ENCODE results near the gene CAMTA1. TPM values are rescaled to one million over a fixed set of nuclear protein-coding genes. Genes with fewer than 3 reads are reported as not detected.

Gene CAMTA1
- total RNA-seq, 1 donor from 2014 or later: 69.9 TPM

DNA sequence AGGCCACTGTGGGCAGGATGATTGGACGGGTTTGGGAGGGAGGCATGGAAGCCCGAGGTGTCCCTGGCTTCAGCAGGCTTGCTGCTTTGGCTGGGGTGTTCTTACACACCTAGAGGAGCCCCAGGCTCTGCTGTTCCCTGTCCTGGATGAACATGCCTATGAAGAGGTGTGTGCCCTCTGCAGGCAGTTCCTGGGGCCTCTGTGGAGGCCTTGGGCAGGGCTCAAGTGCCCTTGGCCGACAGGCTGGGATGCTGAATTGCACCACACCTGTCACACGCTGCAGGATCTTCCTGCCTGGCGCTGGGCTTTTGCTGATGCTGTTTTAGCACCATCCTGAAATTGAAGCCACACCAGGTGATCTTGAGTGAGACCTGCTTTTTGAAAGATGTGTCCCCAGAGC lies 570.8 kb downstream of the CAMTA1 start:
- Mint-ChIP-seq H3K27ac (no peak overlapping the region), H3K27me3 (no peaks in the 10 kb centered on the region), H3K4me1 (no peaks in the 10 kb centered on the region), H3K9me3 (no peaks in the 10 kb centered on the region), H3K36me3 (ENCODE audit: low read depth) (no peaks in the 10 kb centered on the region), H3K4me3 (no peak overlapping the region)
- no peak for DNase-seq
- intact Hi-C loops (cut with micrococcal nuclease): no loop called here

DNA sequence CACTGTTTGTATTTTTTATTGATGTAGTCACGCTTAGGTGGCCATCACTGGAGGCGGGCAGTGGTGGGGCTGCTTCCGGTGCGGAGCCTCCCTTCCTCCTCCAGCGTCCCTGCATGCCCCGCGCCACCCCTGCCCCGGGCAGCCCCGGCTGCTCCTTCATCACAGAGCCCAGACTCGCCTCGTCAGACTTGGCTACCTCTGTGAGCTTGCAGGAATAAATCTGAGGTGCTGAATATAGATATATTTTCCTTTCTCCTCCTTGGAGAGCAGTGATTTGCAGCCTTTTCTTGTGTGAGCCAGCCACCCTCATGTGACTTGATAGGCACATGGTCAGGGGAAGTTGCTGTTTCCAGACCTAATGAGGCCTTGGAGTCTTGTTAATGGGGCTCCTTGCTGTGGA lies 573.2 kb downstream of the CAMTA1 start:
- no peaks in the 10 kb centered on the region for H3K4me1 Mint-ChIP-seq
- H3K27me3 Mint-ChIP-seq: no peaks in the 10 kb centered on the region
- intact Hi-C loops (cut with micrococcal nuclease): no loop called here
- no peak overlapping the region for H3K27ac Mint-ChIP-seq
- H3K4me3 Mint-ChIP-seq: no peak overlapping the region
- no peaks in the 10 kb centered on the region for H3K9me3 Mint-ChIP-seq
- H3K36me3 Mint-ChIP-seq (ENCODE audit: low read depth): no peaks in the 10 kb centered on the region
- no peak for DNase-seq

DNA sequence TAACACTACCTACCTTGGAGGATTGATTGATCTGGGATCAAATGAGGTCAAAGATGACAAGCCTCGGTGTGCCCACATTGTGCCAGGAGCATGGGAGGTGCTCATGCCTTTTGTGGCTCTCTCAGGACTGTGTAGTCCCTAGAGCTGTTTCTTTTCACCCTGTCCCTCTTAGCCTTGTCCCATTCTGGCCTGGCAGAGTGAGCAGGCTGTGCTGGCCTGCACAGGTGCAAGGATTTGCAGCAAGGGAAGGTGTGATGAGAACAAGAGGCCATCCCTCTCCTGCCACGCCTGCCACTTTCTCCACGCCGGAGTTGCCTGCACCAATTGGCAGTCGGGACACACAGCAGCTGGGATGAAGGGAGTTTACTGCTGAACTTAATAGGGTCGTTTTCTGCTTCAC lies 575.3 kb downstream of the CAMTA1 start:
- DNase-seq: no peak
- no peaks in the 10 kb centered on the region for H3K27me3 Mint-ChIP-seq
- no peak overlapping the region for H3K27ac Mint-ChIP-seq
- H3K9me3 Mint-ChIP-seq: no peaks in the 10 kb centered on the region
- no peaks in the 10 kb centered on the region for H3K36me3 Mint-ChIP-seq (ENCODE audit: low read depth)
- H3K4me1 Mint-ChIP-seq: no peaks in the 10 kb centered on the region
- no peak overlapping the region for H3K4me3 Mint-ChIP-seq
- intact Hi-C loops (cut with micrococcal nuclease): no loop called here

DNA sequence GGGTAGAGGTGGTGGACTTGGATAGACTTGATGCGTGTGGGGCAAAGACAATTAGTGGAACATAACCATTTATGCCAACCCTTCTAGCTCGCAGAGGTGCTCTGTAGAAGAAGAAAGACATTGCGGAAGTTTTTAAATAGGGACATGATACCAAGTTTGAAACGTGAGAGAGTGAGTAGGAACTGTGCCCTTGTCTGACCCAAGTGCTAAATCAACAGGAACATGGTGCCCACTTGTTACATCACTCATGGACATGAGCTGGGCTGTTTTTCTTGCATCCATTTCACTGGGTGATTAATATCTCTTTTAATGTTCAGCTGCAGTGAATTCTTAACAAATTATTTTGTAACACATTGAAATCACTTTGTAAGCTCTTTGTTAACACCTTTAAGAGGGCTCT lies 577.7 kb downstream of the CAMTA1 start:
- intact Hi-C loops (cut with micrococcal nuclease): no loop called here
- Mint-ChIP-seq H3K36me3 (ENCODE audit: low read depth) (no peaks in the 10 kb centered on the region), H3K27me3 (no peaks in the 10 kb centered on the region), H3K9me3 (no peaks in the 10 kb centered on the region), H3K27ac (no peak overlapping the region), H3K4me1 (no peaks in the 10 kb centered on the region), H3K4me3 (no peak overlapping the region)
- no peak for DNase-seq

DNA sequence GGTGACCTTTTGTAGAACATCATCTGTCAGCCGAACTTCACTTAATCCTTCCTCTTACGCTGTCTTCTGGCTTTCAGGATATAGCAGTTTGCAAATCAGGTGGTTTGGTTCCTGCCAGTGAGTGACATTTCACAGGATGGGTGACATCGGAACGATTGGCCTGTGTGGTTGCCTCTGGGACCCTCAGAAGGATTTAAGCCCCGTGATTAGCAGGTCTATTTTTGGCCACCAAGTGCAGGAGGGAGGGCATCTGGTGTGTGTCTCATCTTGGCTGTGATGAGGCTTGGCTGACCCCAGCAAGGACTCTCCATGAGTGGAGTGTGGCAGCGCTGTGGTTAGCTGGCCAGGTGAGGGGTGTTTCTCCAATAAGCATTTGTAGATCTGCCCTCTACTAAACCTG lies 578.2 kb downstream of the CAMTA1 start:
- H3K4me3 Mint-ChIP-seq: no peak overlapping the region
- H3K9me3 Mint-ChIP-seq: no peaks in the 10 kb centered on the region
- no peak overlapping the region for H3K27ac Mint-ChIP-seq
- intact Hi-C loops (cut with micrococcal nuclease): no loop called here
- no peaks in the 10 kb centered on the region for H3K36me3 Mint-ChIP-seq (ENCODE audit: low read depth)
- no peaks in the 10 kb centered on the region for H3K27me3 Mint-ChIP-seq
- no peaks in the 10 kb centered on the region for H3K4me1 Mint-ChIP-seq
- DNase-seq: no peak

DNA sequence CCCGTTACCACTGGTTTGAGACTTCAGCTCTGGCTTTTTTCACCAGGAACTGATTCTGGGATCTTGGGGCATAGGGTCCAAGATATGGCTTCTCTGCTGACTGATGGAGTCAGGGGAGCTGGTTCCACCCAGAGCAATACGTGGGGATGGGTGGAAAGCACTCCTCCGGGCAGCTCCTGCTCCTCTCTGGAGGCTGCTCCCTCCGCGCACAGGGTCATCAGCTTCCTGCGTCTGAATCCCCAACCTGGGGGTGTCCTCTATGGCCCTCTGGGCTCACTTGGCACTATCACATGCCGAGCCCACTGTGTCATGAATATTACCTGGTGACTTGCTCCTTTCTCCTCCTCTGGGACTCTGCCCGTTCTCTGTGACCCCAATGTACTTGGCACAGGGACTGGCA lies 580.5 kb downstream of the CAMTA1 start:
- H3K27me3 Mint-ChIP-seq: no peaks in the 10 kb centered on the region
- DNase-seq: no peak
- no peaks in the 10 kb centered on the region for H3K4me1 Mint-ChIP-seq
- no peak overlapping the region for H3K27ac Mint-ChIP-seq
- intact Hi-C loops (cut with micrococcal nuclease): no loop called here
- no peaks in the 10 kb centered on the region for H3K9me3 Mint-ChIP-seq
- no peak overlapping the region for H3K4me3 Mint-ChIP-seq
- no peaks in the 10 kb centered on the region for H3K36me3 Mint-ChIP-seq (ENCODE audit: low read depth)

DNA sequence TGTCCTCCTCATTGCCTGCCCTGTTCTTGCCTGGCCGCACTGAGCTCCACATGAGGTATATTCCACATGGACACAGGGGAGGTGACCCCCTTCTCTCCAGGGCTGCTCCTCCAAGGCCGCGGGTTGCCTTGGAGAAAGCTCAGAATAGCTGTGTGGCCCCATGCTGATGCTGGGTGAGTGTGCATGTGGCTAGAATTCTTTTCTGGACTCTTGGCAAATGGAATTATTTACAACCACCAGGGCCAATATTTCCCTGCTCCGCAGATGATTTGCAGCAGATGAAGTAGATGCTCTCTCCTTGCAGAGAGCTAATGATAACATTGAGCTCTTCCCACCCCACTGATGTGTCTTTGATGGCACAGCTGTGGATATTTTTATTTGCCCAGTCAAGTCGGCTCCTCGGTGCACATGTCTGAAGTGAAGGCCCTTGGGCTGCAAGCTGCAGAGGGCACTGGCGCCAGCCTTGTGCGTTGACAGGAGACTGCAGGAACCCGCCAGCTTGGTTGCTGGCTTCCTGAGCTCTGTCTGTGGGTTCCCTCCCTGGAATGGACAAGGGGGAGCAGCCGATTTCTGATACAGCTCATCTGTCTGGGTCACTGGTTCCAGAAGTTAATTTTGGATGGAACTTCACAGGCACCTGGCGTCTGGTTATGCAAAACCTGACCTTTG lies 581.2 kb downstream of the CAMTA1 start:
- H3K4me3 Mint-ChIP-seq: no peak overlapping the region
- no peaks in the 10 kb centered on the region for H3K9me3 Mint-ChIP-seq
- H3K36me3 Mint-ChIP-seq (ENCODE audit: low read depth): no peaks in the 10 kb centered on the region
- intact Hi-C loops (cut with micrococcal nuclease): no loop called here
- no peaks in the 10 kb centered on the region for H3K27me3 Mint-ChIP-seq
- no peak overlapping the region for H3K27ac Mint-ChIP-seq
- H3K4me1 Mint-ChIP-seq: no peaks in the 10 kb centered on the region
- no peak for DNase-seq

DNA sequence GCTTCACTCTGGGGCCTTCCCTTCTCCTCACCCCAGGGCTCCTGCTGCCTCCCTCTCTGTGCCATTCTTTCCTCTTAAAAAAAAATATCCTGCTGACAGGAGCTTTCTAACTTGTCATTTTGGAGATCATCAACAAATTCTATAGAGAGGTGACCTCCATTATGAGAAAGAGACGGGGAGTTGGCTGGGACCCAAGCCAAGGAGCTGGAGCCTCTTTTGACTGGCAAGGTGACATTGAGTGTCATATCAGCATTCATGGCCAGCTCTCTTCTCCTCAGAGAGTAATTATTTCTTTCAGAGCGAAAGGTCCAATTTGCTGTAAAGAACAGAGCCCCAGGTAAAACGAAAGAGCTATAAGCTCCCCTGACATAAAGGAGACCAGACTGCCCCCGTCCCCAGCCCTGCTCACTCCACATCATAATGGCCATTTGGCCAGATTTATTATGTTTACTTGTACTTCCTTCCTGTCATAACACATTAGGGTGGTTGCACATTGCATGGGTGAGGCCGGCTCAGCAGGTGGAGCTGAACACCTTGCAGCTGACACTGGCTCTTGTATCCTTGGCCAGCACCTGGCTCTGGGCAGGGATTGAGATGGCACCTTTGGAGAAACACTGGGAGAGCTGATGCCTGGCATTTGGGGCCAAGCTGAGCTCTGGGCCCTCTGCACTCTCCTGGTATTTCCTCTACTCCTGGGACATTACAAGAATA lies 581.9 kb downstream of the CAMTA1 start:
- H3K27ac Mint-ChIP-seq: no peak overlapping the region
- H3K27me3 Mint-ChIP-seq: no peaks in the 10 kb centered on the region
- intact Hi-C loops (cut with micrococcal nuclease): no loop called here
- no peaks in the 10 kb centered on the region for H3K4me1 Mint-ChIP-seq
- no peaks in the 10 kb centered on the region for H3K9me3 Mint-ChIP-seq
- DNase-seq: no peak
- no peaks in the 10 kb centered on the region for H3K36me3 Mint-ChIP-seq (ENCODE audit: low read depth)
- H3K4me3 Mint-ChIP-seq: no peak overlapping the region

DNA sequence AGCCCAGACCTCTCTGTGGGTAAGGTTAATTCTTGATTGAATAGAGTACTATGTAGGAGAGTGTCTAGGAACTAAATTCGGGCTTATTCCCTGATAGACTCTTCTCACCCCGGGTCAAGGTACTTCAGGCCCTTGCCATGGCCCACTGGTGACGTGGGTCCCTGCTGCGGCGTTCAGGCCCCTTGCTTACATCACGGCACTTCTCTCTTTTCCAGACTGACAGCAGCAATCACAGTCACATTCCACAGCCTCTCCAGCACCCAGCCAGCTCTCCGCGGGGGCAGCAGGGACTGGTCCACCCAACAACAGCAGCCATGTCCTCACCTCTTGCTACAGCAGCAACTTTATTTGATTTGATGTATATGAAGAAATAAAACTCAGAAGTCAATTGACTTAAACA lies 584.6 kb downstream of the CAMTA1 start:
- H3K36me3 Mint-ChIP-seq (ENCODE audit: low read depth): no peaks in the 10 kb centered on the region
- no peaks in the 10 kb centered on the region for H3K27me3 Mint-ChIP-seq
- H3K4me1 Mint-ChIP-seq: no peaks in the 10 kb centered on the region
- no peaks in the 10 kb centered on the region for H3K9me3 Mint-ChIP-seq
- no peak overlapping the region for H3K4me3 Mint-ChIP-seq
- intact Hi-C loops (cut with micrococcal nuclease): no loop called here
- DNase-seq: no peak
- H3K27ac Mint-ChIP-seq: no peak overlapping the region

DNA sequence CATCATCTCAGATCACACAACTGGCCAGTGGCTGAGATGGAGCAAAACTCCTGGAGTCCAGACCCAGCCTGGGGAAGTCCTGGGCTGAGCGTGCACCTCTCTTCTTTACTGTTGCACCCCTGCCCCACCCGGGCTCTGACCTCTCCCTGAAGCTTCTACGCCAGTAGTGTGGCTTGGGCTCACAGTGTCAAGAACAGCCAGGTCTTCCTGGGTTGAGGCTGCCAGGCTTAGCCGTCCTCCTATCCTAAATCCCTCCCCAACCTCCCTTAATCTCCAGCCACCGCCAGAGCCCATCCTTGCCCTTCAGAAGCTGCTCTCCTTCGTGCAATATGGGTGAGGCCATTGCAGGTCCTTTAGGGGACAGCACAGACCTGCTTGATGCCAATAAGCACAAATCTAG lies 586.7 kb downstream of the CAMTA1 start:
- no peak for DNase-seq
- Mint-ChIP-seq H3K4me1 (no peaks in the 10 kb centered on the region), H3K9me3 (no peaks in the 10 kb centered on the region), H3K4me3 (no peak overlapping the region), H3K27ac (no peak overlapping the region), H3K27me3 (no peaks in the 10 kb centered on the region), H3K36me3 (ENCODE audit: low read depth) (no peaks in the 10 kb centered on the region)
- intact Hi-C loops (cut with micrococcal nuclease): no loop called here

DNA sequence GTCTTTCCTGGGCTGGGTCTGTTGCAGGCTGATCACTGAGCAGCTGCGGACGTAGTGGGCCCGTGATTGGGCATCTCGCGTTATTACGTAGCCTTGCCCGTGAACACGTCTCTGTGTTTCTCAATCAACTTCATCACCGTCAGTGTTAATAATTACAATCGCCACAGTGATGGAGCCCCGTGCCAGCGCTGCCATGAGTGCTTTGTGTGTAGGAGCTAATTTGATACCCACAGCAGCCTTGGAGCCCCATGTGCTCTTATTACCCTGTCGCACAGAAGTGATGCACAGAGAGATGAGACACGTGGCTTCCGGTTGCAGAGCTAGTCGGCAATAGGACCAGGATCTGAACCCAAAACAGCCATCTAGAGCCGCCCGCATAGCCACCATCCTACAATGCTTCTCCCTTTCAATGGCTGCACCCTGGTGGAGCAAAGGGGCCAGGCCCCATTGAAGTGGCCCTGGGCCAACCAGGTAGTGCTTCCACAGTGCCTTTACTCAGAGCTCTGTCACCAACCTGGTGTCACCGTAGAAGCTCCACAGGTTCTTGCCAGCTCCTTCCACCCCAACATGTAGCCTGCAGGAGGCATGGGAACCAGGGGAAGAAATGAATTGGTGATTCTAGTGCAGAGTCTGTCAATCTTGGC lies 587.3 kb downstream of the CAMTA1 start:
- intact Hi-C loops (cut with micrococcal nuclease): no loop called here
- no peaks in the 10 kb centered on the region for H3K4me1 Mint-ChIP-seq
- no peak for DNase-seq
- H3K36me3 Mint-ChIP-seq (ENCODE audit: low read depth): no peaks in the 10 kb centered on the region
- H3K4me3 Mint-ChIP-seq: no peak overlapping the region
- no peak overlapping the region for H3K27ac Mint-ChIP-seq
- no peaks in the 10 kb centered on the region for H3K9me3 Mint-ChIP-seq
- H3K27me3 Mint-ChIP-seq: no peaks in the 10 kb centered on the region

DNA sequence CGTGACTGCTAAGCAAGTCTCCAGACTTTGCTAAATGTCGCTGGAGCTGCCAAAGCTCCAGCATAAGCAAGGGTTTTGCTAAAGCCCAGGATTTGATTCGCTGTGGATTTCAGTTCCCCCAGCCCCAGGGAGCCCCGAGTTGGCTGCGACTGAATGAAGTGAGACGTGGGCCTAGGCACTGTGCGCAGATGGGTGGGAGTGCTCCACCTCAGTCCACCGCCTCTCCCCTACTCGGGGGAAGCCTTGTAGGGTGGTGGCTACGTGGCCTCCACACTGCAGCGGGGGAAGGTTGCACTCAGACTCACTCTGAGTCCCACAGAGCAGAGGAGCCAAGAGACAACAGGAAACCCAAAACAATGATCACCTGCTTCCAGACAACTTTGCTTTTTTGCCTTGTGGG lies 588.0 kb downstream of the CAMTA1 start:
- no peak for DNase-seq
- Mint-ChIP-seq H3K36me3 (ENCODE audit: low read depth) (no peaks in the 10 kb centered on the region), H3K9me3 (no peaks in the 10 kb centered on the region), H3K4me3 (no peak overlapping the region), H3K27me3 (peaks cover 2% of the 10 kb centered on the region), H3K4me1 (no peaks in the 10 kb centered on the region), H3K27ac (no peak overlapping the region)
- intact Hi-C loops (cut with micrococcal nuclease): no loop called here

DNA sequence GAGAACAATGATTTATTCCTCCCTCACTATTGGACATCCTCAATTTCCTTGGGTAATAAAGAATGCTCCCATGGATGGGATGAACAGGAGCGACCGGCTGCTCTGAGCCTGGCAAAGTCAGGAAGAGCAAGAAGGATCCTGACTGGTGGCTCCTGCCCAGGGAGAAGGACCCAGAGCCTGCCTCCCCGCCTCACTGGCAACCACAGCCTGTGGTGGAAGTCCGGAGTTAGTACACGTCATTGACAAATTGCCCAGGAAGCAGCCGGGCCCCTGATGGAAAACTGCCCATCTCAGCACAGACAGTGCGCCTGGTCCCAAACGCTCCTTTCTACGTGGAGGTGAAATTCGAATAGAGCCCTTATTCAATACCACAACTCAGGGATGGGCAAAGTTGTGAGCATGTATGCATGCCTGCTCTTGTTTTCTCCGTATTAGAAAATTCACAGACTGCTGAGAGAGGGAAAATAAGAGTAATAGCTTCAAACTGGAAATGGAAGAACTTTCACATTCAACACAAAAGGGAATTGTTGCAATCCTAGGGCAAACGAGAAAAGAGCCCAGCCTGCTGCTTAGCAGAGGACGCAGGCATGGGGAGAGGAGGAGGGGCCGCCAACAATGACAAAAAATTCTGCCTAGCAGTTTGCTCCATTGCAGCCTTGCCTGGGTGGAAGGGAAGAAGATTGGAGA lies 588.8 kb downstream of the CAMTA1 start:
- peaks cover 4% of the 10 kb centered on the region for H3K27me3 Mint-ChIP-seq
- no peak for DNase-seq
- H3K4me3 Mint-ChIP-seq: no peak overlapping the region
- no peak overlapping the region for H3K27ac Mint-ChIP-seq
- no peaks in the 10 kb centered on the region for H3K36me3 Mint-ChIP-seq (ENCODE audit: low read depth)
- no peaks in the 10 kb centered on the region for H3K4me1 Mint-ChIP-seq
- intact Hi-C loops (cut with micrococcal nuclease): no loop called here
- H3K9me3 Mint-ChIP-seq: no peaks in the 10 kb centered on the region

DNA sequence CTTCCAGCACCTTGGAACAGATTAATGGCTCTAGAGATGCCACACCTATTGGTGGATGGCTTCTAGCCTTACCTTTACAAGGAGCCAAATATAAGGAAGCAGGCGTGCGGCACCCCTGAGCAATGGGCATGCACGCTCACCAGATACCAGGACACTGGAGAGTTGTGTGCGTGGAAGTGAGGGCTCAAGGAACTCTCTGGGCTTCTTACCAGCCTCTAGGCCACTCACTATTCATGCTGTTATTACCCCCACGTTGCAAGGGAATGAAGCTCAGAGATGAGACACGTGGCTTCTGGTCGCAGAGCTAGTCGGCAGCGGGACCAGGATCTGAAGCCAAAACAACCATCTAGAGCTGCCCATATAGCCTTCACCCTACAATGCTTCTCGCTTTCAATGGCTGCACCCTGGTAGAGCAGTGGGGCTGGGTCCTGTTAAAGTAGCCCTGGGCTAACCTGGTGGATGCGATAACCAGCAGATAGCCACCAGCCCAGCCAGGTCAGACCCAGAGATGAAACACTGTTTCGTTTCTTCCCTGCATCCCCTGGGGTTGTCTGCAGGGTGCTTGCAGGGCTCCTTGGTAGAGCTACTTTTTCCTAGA lies 589.4 kb downstream of the CAMTA1 start:
- Mint-ChIP-seq H3K4me1 (no peaks in the 10 kb centered on the region), H3K27me3 (peaks cover 7% of the 10 kb centered on the region), H3K9me3 (no peaks in the 10 kb centered on the region), H3K4me3 (no peak overlapping the region), H3K36me3 (ENCODE audit: low read depth) (no peaks in the 10 kb centered on the region), H3K27ac (no peak overlapping the region)
- intact Hi-C loops (cut with micrococcal nuclease): no loop called here
- DNase-seq: no peak
